T-helper 1 cell treated with Interleukin-12 subunit alpha and Interleukin-12 subunit beta and Interleukin-4 antibody, amounts not matched to agents 30 μg/mL and 1 μg/mL, for 36 hours (primary cell): Measurements from ENCODE around the gene IP6K2.
"Not testable (repeated sequence)": the region's sequence is repeated elsewhere in the genome, so short reads cannot be mapped to it uniquely, and the experiment has no call there.

Experiments
- H3K27ac Mint-ChIP-seq: one replicate; pipeline ENCODE4 v1.8.0; 2021; ENCODE audit warnings: mild to moderate bottlenecking, mixed read lengths
- H3K27me3 Mint-ChIP-seq: one replicate; pipeline ENCODE4 v1.8.0; 2021; ENCODE audit warnings: low read depth, mixed read lengths
- H3K36me3 Mint-ChIP-seq: one replicate; pipeline ENCODE4 v1.8.0; 2021; ENCODE audit warnings: low read depth, mixed read lengths
- H3K4me1 Mint-ChIP-seq: one replicate; pipeline ENCODE4 v1.8.0; 2021; ENCODE audit warnings: low read depth, mixed read lengths
- H3K4me3 Mint-ChIP-seq: one replicate; pipeline ENCODE4 v1.8.0; 2021; ENCODE audit warnings: mild to moderate bottlenecking, moderate library complexity, mixed read lengths
- H3K9me3 Mint-ChIP-seq: one replicate; pipeline ENCODE4 v1.8.0; 2021; ENCODE audit warnings: mixed read lengths

IP6K2 gene

GRCh38 chr3:48716982-48717746 lies at the start of gene IP6K2:
IP6K2 (minus strand) TSS chr3:48717221; CDS start chr3:48695291, 21,930 bp downstream.
- Mint-ChIP-seq H3K36me3 (peaks cover 13% of the 10 kb centered on the region), H3K27ac (peak within 1 kb of the TSS; percentile 98), H3K9me3 (no peaks in the 10 kb centered on the region), H3K4me3 (peak within 1 kb of the TSS; percentile 97), H3K4me1 (peaks cover 29% of the 10 kb centered on the region), H3K27me3 (peaks cover 17% of the 10 kb centered on the region)

GRCh38 chr3:48765376-48765775 lies 48.4 kb upstream of the IP6K2 start:
- no peaks in the 10 kb centered on the region for H3K27me3 Mint-ChIP-seq
- no peak overlapping the region for H3K27ac Mint-ChIP-seq
- no peaks in the 10 kb centered on the region for H3K9me3 Mint-ChIP-seq
- no peak overlapping the region for H3K4me3 Mint-ChIP-seq
- peaks cover 13% of the 10 kb centered on the region for H3K36me3 Mint-ChIP-seq
- peaks cover 2% of the 10 kb centered on the region for H3K4me1 Mint-ChIP-seq

- Mint-ChIP-seq H3K9me3 (no peaks in the 10 kb centered on the region), H3K4me1 (no peaks in the 10 kb centered on the region), H3K36me3 (peaks cover 11% of the 10 kb centered on the region), H3K4me3 (no peak overlapping the region), H3K27ac (no peak overlapping the region), H3K27me3 (no peaks in the 10 kb centered on the region)
Observed at GRCh38 chr3:48762816-48763215, 45.8 kb upstream of the IP6K2 start.

GRCh38 chr3:48759991-48760540 lies 43.0 kb upstream of the IP6K2 start:
- H3K36me3 Mint-ChIP-seq, H3K4me1 Mint-ChIP-seq, H3K4me3 Mint-ChIP-seq, H3K9me3 Mint-ChIP-seq, H3K27me3 Mint-ChIP-seq, H3K27ac Mint-ChIP-seq: not testable (repeated sequence)

- H3K27me3 Mint-ChIP-seq, H3K27ac Mint-ChIP-seq, H3K4me3 Mint-ChIP-seq, H3K36me3 Mint-ChIP-seq, H3K9me3 Mint-ChIP-seq, H3K4me1 Mint-ChIP-seq: not testable (repeated sequence)
Observed at GRCh38 chr3:48759531-48759930, 42.5 kb upstream of the IP6K2 start.

GRCh38 chr3:48759071-48759470 lies 42.0 kb upstream of the IP6K2 start:
- H3K27me3 Mint-ChIP-seq = no peaks in the 10 kb centered on the region
- peaks cover 3% of the 10 kb centered on the region for H3K36me3 Mint-ChIP-seq
- no peak overlapping the region for H3K27ac Mint-ChIP-seq
- H3K9me3 Mint-ChIP-seq = no peaks in the 10 kb centered on the region
- H3K4me3 Mint-ChIP-seq = no peak overlapping the region
- H3K4me1 Mint-ChIP-seq = no peaks in the 10 kb centered on the region

GRCh38 chr3:48756640-48757039 lies 39.6 kb upstream of the IP6K2 start:
- Mint-ChIP-seq H3K27me3 (no peaks in the 10 kb centered on the region), H3K4me3 (no peak overlapping the region), H3K4me1 (no peaks in the 10 kb centered on the region), H3K27ac (no peak overlapping the region), H3K36me3 (peaks cover 2% of the 10 kb centered on the region), H3K9me3 (no peaks in the 10 kb centered on the region)

- Mint-ChIP-seq H3K9me3 (no peaks in the 10 kb centered on the region), H3K4me1 (peaks cover 1% of the 10 kb centered on the region), H3K27ac (no peak overlapping the region), H3K36me3 (peaks cover 14% of the 10 kb centered on the region), H3K4me3 (no peak overlapping the region), H3K27me3 (no peaks in the 10 kb centered on the region)
Observed at GRCh38 chr3:48750856-48751255, 33.8 kb upstream of the IP6K2 start.

- Mint-ChIP-seq H3K27me3 (no peaks in the 10 kb centered on the region), H3K4me1 (peaks cover 1% of the 10 kb centered on the region), H3K36me3 (peaks cover 14% of the 10 kb centered on the region), H3K9me3 (no peaks in the 10 kb centered on the region), H3K4me3 (no peak overlapping the region), H3K27ac (no peak overlapping the region)
Observed at GRCh38 chr3:48748754-48749153, 31.7 kb upstream of the IP6K2 start.

- Mint-ChIP-seq H3K4me3 (no peak overlapping the region), H3K27ac (no peak overlapping the region), H3K4me1 (peaks cover 1% of the 10 kb centered on the region), H3K27me3 (no peaks in the 10 kb centered on the region), H3K9me3 (no peaks in the 10 kb centered on the region), H3K36me3 (peaks cover 14% of the 10 kb centered on the region)
Observed at GRCh38 chr3:48747706-48748105, 30.7 kb upstream of the IP6K2 start.

- no peak overlapping the region for H3K27ac Mint-ChIP-seq
- H3K4me3 Mint-ChIP-seq = no peak overlapping the region
- peaks cover 1% of the 10 kb centered on the region for H3K4me1 Mint-ChIP-seq
- no peaks in the 10 kb centered on the region for H3K9me3 Mint-ChIP-seq
- no peaks in the 10 kb centered on the region for H3K27me3 Mint-ChIP-seq
- H3K36me3 Mint-ChIP-seq = peaks cover 14% of the 10 kb centered on the region
Observed at GRCh38 chr3:48747015-48747615, 30.1 kb upstream of the IP6K2 start.

GRCh38 chr3:48743773-48744172 lies 26.8 kb upstream of the IP6K2 start:
- Mint-ChIP-seq H3K27me3 (no peaks in the 10 kb centered on the region), H3K27ac (no peak overlapping the region), H3K4me1 (no peaks in the 10 kb centered on the region), H3K36me3 (peaks cover 9% of the 10 kb centered on the region), H3K9me3 (no peaks in the 10 kb centered on the region), H3K4me3 (no peak overlapping the region)

- not testable (repeated sequence) for H3K4me3 Mint-ChIP-seq, H3K27me3 Mint-ChIP-seq, H3K9me3 Mint-ChIP-seq, H3K36me3 Mint-ChIP-seq, H3K27ac Mint-ChIP-seq, H3K4me1 Mint-ChIP-seq
Observed at GRCh38 chr3:48741226-48741625, 24.2 kb upstream of the IP6K2 start.

- Mint-ChIP-seq H3K4me1 (no peaks in the 10 kb centered on the region), H3K9me3 (no peaks in the 10 kb centered on the region), H3K36me3 (no peaks in the 10 kb centered on the region), H3K27me3 (no peaks in the 10 kb centered on the region), H3K4me3 (no peak overlapping the region), H3K27ac (no peak overlapping the region)
Observed at GRCh38 chr3:48739955-48740823, 23.2 kb upstream of the IP6K2 start.

- H3K27ac Mint-ChIP-seq = no peak overlapping the region
- H3K4me3 Mint-ChIP-seq = no peak overlapping the region
- H3K9me3 Mint-ChIP-seq = no peaks in the 10 kb centered on the region
- H3K36me3 Mint-ChIP-seq = no peaks in the 10 kb centered on the region
- no peaks in the 10 kb centered on the region for H3K27me3 Mint-ChIP-seq
- no peaks in the 10 kb centered on the region for H3K4me1 Mint-ChIP-seq
Observed at GRCh38 chr3:48739617-48739954, 22.6 kb upstream of the IP6K2 start.
